ENCODE results near the gene LCN1.

Gene LCN1

DNA sequence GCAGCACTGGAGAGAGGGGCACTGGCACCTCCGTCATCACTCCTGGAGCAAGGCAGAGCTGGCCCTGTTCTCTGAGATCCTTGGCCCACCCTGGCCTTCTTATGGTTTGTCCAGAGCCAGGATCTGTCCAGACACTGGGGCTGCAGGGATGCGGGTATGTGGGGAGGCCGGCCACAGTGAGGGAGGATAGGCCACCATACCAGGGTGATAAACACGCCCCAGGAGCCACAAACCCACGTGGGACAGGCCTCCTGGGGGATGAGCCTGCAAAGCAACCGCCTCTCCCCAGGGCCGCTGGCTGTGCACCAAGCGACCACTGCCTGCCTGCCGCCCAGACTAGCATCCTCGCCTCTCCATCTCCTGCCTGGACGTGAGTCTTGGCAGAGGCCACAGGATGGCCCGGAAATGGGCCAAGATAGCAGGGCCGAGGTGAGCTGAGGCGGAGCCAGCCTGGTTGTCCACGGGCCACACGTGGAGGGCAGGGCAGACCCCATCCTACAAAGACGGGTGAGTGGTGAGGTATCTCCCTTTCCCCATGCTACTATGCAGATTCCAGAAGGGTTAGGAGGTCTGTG, 29.2 kb downstream of the LCN1 start:
- TF ChIP-seq EZH2phosphoT487 (conservative IDR thresholded peaks at IDR 0.05; ENCODE audit: low read length): no peak
- TF ChIP-seq, protein P1, sequence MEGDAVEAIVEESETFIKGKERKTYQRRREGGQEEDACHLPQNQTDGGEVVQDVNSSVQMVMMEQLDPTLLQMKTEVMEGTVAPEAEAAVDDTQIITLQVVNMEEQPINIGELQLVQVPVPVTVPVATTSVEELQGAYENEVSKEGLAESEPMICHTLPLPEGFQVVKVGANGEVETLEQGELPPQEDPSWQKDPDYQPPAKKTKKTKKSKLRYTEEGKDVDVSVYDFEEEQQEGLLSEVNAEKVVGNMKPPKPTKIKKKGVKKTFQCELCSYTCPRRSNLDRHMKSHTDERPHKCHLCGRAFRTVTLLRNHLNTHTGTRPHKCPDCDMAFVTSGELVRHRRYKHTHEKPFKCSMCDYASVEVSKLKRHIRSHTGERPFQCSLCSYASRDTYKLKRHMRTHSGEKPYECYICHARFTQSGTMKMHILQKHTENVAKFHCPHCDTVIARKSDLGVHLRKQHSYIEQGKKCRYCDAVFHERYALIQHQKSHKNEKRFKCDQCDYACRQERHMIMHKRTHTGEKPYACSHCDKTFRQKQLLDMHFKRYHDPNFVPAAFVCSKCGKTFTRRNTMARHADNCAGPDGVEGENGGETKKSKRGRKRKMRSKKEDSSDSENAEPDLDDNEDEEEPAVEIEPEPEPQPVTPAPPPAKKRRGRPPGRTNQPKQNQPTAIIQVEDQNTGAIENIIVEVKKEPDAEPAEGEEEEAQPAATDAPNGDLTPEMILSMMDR (IDR thresholded peaks at IDR 0.05; ENCODE audit: insufficient read depth, low read length, poor library complexity, severe bottlenecking): no peak
- Histone ChIP-seq H3K79me2 (ENCODE audit: insufficient read depth, low read length) (no peaks in the 10 kb centered on the region), H3K27ac (ENCODE audit: low read depth, low read length) (no peak overlapping the region), H3K27me3 (ENCODE audit: low read length) (no peaks in the 10 kb centered on the region), H3K9me2 (replicated peaks; ENCODE audit: insufficient read depth, low read length) (no peaks in the 10 kb centered on the region), H3K9me3 (ENCODE audit: insufficient read depth, low read length) (no peaks in the 10 kb centered on the region), H3K36me3 (ENCODE audit: low read length) (no peaks in the 10 kb centered on the region), H3F3A (ENCODE audit: insufficient read depth) (no peaks in the 10 kb centered on the region), H3K4me3 (ENCODE audit: insufficient read depth, low read length, poor library complexity, severe bottlenecking) (no peak overlapping the region), H3K4me2 (ENCODE audit: low read depth, low read length, poor library complexity, severe bottlenecking) (no peak overlapping the region), H2AFZ (ENCODE audit: low read depth, low read length, severe bottlenecking) (no peak overlapping the region), H3K9ac (ENCODE audit: low read length) (no peak overlapping the region), H4K20me1 (ENCODE audit: low read depth, low read length) (no peaks in the 10 kb centered on the region)

DNA sequence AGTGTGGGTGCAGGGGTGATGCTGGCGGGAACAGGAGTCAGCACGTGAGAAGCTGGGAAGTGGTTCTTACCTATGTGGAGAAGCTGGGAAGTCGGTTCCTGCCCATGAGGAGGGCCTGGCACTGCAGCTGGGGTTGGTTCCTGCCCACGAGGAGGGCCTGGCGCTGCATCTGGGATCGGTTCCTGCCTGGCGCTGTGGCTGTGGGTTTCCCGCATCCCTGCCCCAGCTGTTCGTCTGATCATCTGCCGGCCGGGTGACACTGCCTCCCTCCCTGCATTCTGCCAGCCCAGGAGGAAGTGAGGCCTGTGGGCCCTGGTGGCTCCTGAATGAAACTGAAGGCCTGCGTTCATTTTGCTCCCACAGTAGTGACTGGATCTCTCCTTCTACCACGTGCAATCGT, 29.8 kb downstream of the LCN1 start:
- no peaks in the 10 kb centered on the region for H3K36me3 ChIP-seq (ENCODE audit: low read length)
- TF ChIP-seq EZH2phosphoT487 (conservative IDR thresholded peaks at IDR 0.05; ENCODE audit: low read length): no peak
- TF ChIP-seq, protein P1 (IDR thresholded peaks at IDR 0.05; ENCODE audit: insufficient read depth, low read length, poor library complexity, severe bottlenecking): no peak

DNA sequence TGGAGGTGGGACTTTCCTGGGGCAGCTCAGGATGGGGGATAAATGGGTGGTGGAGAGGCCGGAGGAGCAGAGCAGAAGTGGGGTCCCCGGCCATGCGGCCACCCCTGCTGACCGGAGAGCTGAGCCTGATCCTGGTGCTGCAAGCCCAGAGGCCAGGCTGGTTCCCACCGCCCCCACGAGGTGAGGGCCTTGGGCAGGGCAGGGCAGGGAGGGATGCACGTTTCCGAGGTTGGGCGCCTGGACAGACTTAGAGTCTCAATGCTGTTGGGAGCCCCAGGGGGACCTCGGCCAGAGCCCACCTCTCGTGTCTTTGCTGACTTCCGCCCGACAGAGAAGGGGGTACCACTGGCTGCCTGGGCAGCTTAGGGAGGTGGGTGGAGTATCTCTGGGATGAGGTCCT, 30.2 kb downstream of the LCN1 start:
- H3K27me3 ChIP-seq (ENCODE audit: low read length): no peaks in the 10 kb centered on the region

More for the DNA sequence above, 29.8 kb downstream of the LCN1 start:
- Histone ChIP-seq H3K4me2 (ENCODE audit: low read depth, low read length, poor library complexity, severe bottlenecking) (no peak overlapping the region), H3K4me3 (ENCODE audit: insufficient read depth, low read length, poor library complexity, severe bottlenecking) (no peak overlapping the region), H3K27me3 (ENCODE audit: low read length) (no peaks in the 10 kb centered on the region), H3K9me3 (ENCODE audit: insufficient read depth, low read length) (no peaks in the 10 kb centered on the region), H3K27ac (ENCODE audit: low read depth, low read length) (no peak overlapping the region), H2AFZ (ENCODE audit: low read depth, low read length, severe bottlenecking) (no peak overlapping the region), H3F3A (ENCODE audit: insufficient read depth) (no peaks in the 10 kb centered on the region), H3K9me2 (replicated peaks; ENCODE audit: insufficient read depth, low read length) (no peaks in the 10 kb centered on the region), H4K20me1 (ENCODE audit: low read depth, low read length) (no peaks in the 10 kb centered on the region), H3K9ac (ENCODE audit: low read length) (no peak overlapping the region), H3K79me2 (ENCODE audit: insufficient read depth, low read length) (no peaks in the 10 kb centered on the region)

More for the DNA sequence above, 30.2 kb downstream of the LCN1 start:
- Histone ChIP-seq H3K9me2 (replicated peaks; ENCODE audit: insufficient read depth, low read length) (no peaks in the 10 kb centered on the region), H3K9me3 (ENCODE audit: insufficient read depth, low read length) (no peaks in the 10 kb centered on the region), H2AFZ (ENCODE audit: low read depth, low read length, severe bottlenecking) (no peak overlapping the region), H3F3A (ENCODE audit: insufficient read depth) (no peaks in the 10 kb centered on the region), H3K4me3 (ENCODE audit: insufficient read depth, low read length, poor library complexity, severe bottlenecking) (no peak overlapping the region), H3K27ac (ENCODE audit: low read depth, low read length) (no peak overlapping the region), H3K9ac (ENCODE audit: low read length) (no peak overlapping the region), H3K79me2 (ENCODE audit: insufficient read depth, low read length) (no peaks in the 10 kb centered on the region), H4K20me1 (ENCODE audit: low read depth, low read length) (no peaks in the 10 kb centered on the region), H3K36me3 (ENCODE audit: low read length) (no peaks in the 10 kb centered on the region), H3K4me2 (ENCODE audit: low read depth, low read length, poor library complexity, severe bottlenecking) (no peak overlapping the region)
- TF ChIP-seq EZH2phosphoT487 (conservative IDR thresholded peaks at IDR 0.05; ENCODE audit: low read length): no peak
- TF ChIP-seq, protein P1 (IDR thresholded peaks at IDR 0.05; ENCODE audit: insufficient read depth, low read length, poor library complexity, severe bottlenecking): no peak

Measured in SU-DHL-6 (cell line).